ENCODE data around the gene TUBB4B.

DNA sequence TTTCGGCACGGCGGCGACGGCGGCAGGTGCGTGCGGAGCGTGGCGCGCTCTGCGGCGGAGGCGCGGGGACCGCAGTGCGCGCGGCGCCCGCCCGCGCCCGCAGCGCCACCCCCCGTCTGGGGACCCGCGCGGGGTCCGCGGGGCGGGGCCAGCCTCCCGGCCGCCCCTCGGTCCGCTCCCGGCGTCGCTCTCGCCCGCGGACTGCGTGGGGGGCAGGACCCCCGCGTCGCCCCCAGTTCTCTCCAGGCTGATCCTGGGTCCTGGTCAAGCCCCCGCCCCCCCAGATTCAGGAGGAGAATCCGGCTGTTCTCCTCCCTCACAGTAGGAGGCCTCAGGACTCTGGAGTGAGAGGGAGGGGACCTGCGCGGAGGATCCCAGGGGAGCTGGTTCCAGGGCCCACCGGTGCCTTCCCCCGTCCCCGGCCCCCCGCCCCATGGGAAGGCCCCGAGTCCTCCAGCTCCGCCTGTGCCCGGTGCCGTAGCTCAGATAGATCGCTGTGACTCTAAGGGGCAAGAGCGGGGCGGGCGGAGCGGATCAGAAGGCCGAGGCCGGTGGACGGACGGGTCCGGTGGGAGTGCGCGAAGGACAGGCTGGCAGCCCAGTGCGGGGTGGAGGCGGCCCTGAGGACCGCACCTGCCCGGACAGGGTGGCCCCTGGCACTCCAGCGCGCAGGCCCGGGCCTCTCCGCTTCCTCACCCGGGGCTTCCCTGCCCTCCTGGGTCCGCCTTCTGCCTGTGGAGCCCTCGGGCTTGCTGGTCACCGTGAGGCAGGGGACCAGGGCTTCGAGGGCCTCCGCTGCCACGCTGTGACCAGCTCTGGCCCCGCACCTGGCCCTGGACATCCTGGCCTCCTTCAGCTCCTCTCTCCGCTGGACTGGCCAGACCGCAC, 18.7 kb upstream of the TUBB4B start, which contains the start of gene RNF208:
- TF ChIP-seq POLR2AphosphoS5 (IDR thresholded peaks at IDR 0.05; ENCODE audit: low read depth, low read length) (no peak), TAF1 (IDR thresholded peaks at IDR 0.05; ENCODE audit: borderline replicate concordance, insufficient read depth, low read length) (no peak), FOXP2 (optimal IDR thresholded peaks at IDR 0.05; ENCODE audit: borderline replicate concordance, extremely low read depth, extremely low read length, insufficient read depth) (no peak)
- TF ChIP-seq, protein P1, sequence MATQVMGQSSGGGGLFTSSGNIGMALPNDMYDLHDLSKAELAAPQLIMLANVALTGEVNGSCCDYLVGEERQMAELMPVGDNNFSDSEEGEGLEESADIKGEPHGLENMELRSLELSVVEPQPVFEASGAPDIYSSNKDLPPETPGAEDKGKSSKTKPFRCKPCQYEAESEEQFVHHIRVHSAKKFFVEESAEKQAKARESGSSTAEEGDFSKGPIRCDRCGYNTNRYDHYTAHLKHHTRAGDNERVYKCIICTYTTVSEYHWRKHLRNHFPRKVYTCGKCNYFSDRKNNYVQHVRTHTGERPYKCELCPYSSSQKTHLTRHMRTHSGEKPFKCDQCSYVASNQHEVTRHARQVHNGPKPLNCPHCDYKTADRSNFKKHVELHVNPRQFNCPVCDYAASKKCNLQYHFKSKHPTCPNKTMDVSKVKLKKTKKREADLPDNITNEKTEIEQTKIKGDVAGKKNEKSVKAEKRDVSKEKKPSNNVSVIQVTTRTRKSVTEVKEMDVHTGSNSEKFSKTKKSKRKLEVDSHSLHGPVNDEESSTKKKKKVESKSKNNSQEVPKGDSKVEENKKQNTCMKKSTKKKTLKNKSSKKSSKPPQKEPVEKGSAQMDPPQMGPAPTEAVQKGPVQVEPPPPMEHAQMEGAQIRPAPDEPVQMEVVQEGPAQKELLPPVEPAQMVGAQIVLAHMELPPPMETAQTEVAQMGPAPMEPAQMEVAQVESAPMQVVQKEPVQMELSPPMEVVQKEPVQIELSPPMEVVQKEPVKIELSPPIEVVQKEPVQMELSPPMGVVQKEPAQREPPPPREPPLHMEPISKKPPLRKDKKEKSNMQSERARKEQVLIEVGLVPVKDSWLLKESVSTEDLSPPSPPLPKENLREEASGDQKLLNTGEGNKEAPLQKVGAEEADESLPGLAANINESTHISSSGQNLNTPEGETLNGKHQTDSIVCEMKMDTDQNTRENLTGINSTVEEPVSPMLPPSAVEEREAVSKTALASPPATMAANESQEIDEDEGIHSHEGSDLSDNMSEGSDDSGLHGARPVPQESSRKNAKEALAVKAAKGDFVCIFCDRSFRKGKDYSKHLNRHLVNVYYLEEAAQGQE (IDR thresholded peaks at IDR 0.05; ENCODE audit: insufficient read depth in 1 of 2, low read depth in 2 of 2, low read length in 2 of 2) = no peak

Measured in PFSK-1 (cell line).